Activated CD8-positive, alpha-beta T cell treated with anti-CD3 and anti-CD28 coated beads for 36 hours (primary cell): ENCODE data around the gene LMAN1. TPM values are rescaled to one million over a fixed set of nuclear protein-coding genes. Genes with fewer than 3 reads are reported as not detected.

Experiments used
- ATAC-seq: fragments of 200-7000 bp; cut with Tn5 transposase; one replicate; pipeline ENCODE4 v1.10.0; 2021; ENCODE audit warnings: mild to moderate bottlenecking, moderate library complexity
- CTCF ChIA-PET: fragments of 350-600 bp; sonication (Branson Sonifier 250); formaldehyde crosslinking; loops from one replicate; lab custom pipeline; 2021; ENCODE audit warnings: antibody characterized with exemption; lab: Charles Lee
- POLR2A ChIA-PET: fragments of 350-600 bp; sonication (Branson Sonifier 250); formaldehyde crosslinking; loops from one replicate; lab custom pipeline; 2021; ENCODE audit warnings: antibody characterized with exemption; lab: Charles Lee
- DNase-seq: peaks from one replicate; pipeline ENCODE4 v3.0.0-alpha.2; 2020
- H3K27ac Mint-ChIP-seq: one replicate; pipeline ENCODE4 v1.8.0; 2021; ENCODE audit warnings: mild to moderate bottlenecking, mixed read lengths
- H3K27me3 Mint-ChIP-seq: one replicate; pipeline ENCODE4 v1.8.0; 2021; ENCODE audit warnings: mixed read lengths
- H3K36me3 Mint-ChIP-seq: one replicate; pipeline ENCODE4 v1.8.0; 2021; ENCODE audit warnings: low read depth, mixed read lengths
- H3K4me1 Mint-ChIP-seq: one replicate; pipeline ENCODE4 v1.8.0; 2021; ENCODE audit warnings: low read depth, mixed read lengths
- H3K4me3 Mint-ChIP-seq: one replicate; pipeline ENCODE4 v1.8.0; 2021; ENCODE audit warnings: mild to moderate bottlenecking, moderate library complexity, mixed read lengths
- H3K9me3 Mint-ChIP-seq: one replicate; pipeline ENCODE4 v1.8.0; 2021; ENCODE audit warnings: mixed read lengths
- intact Hi-C: fragments of 100-400 bp; cut with micrococcal nuclease; formaldehyde crosslinking; loops from one replicate; pipeline ENCODE4 v1.10.0; 2022
- total RNA-seq, 2 experiments: library from RNA; stranded (reverse); gene quantifications; one replicate each; pipeline ENCODE4 v1.2.3, GENCODE V29; 2021
- TF ChIP-seq, protein P1 (sequence below): fragments of 200-600 bp; IDR thresholded peaks from one replicate; pipeline ENCODE4 v1.8.0; 2022; ENCODE audit warnings: antibody characterized with exemption, mild to moderate bottlenecking

Gene LMAN1
- total RNA-seq, 2 experiments from 2014 or later, result 126 to 140 TPM

DNA sequence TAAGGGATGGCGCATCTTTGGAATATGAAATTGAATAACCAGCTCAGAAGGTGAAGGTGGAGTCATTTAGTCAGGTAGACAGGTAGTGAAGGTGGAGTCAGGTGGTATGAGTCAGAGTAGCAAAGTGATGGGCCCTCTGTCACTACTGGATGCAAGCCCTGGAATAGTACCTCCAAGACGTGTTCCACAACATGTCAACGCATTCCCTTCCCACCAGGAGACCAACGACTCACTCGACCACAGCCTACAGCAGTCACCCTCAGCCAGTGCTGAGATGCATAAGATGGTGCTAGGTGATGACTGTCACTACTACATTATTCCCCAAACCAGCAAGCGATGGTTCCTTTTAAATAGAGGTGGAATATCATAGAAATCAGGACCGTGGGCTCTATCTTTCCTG is 47.4 kb downstream of the LMAN1 start:
- CTCF ChIA-PET, result interaction anchor here (2.8 to 11.4 kb wide), 2 partner anchors 63 to 90 kb away, joined by 8 to 219 read pairs; no protein-coding TSS in a partner anchor
- intact Hi-C loops, result loop anchor here (2.0 kb wide), 1 partner anchor 91 kb away; no protein-coding TSS in a partner anchor
- POLR2A ChIA-PET, result no interaction called here
- no peaks in the 10 kb centered on the region for H3K4me1 Mint-ChIP-seq
- no peak overlapping the region for H3K4me3 Mint-ChIP-seq
- no peak for ATAC-seq
- no peak overlapping the region for H3K27ac Mint-ChIP-seq
- H3K36me3 Mint-ChIP-seq, result no peaks in the 10 kb centered on the region
- H3K27me3 Mint-ChIP-seq, result peaks cover 29% of the 10 kb centered on the region
- TF ChIP-seq, protein P1, sequence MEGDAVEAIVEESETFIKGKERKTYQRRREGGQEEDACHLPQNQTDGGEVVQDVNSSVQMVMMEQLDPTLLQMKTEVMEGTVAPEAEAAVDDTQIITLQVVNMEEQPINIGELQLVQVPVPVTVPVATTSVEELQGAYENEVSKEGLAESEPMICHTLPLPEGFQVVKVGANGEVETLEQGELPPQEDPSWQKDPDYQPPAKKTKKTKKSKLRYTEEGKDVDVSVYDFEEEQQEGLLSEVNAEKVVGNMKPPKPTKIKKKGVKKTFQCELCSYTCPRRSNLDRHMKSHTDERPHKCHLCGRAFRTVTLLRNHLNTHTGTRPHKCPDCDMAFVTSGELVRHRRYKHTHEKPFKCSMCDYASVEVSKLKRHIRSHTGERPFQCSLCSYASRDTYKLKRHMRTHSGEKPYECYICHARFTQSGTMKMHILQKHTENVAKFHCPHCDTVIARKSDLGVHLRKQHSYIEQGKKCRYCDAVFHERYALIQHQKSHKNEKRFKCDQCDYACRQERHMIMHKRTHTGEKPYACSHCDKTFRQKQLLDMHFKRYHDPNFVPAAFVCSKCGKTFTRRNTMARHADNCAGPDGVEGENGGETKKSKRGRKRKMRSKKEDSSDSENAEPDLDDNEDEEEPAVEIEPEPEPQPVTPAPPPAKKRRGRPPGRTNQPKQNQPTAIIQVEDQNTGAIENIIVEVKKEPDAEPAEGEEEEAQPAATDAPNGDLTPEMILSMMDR, result no peak
- no peak for DNase-seq
- H3K9me3 Mint-ChIP-seq, result no peaks in the 10 kb centered on the region

- no peaks in the 10 kb centered on the region for H3K36me3 Mint-ChIP-seq
- TF ChIP-seq, protein P1, result no peak
- no peaks in the 10 kb centered on the region for H3K4me1 Mint-ChIP-seq
- no peak overlapping the region for H3K4me3 Mint-ChIP-seq
- ChIA-PET CTCF (interaction anchor here (0.9 to 11.4 kb wide), 13 partner anchors 9 to 92 kb away, joined by 3 to 219 read pairs (median 5); partner anchors contain the start of gene CPLX4), POLR2A (interaction anchor here (1.0 kb wide), 1 partner anchor 161 kb away, joined by 4 read pairs; no protein-coding TSS in a partner anchor)
- no peak overlapping the region for H3K27ac Mint-ChIP-seq
- H3K27me3 Mint-ChIP-seq, result peaks cover 33% of the 10 kb centered on the region
- H3K9me3 Mint-ChIP-seq, result no peaks in the 10 kb centered on the region
- ATAC-seq (no peak), DNase-seq (no peak)
- intact Hi-C loops, result loop anchor here (5.0 kb wide), 1 partner anchor 62 kb away; no protein-coding TSS in a partner anchor
Measured at GRCh38 chr18:59308938-59309260, 50.2 kb downstream of the LMAN1 start.

- H3K9me3 Mint-ChIP-seq, result no peaks in the 10 kb centered on the region
- ChIA-PET CTCF (interaction anchor here (0.5 to 11.4 kb wide), 25 partner anchors 9 to 231 kb away, joined by 3 to 219 read pairs (median 3); partner anchors contain the start of gene CPLX4), POLR2A (interaction anchor here (0.7 kb wide), 2 partner anchors 93 to 455 kb away, joined by 3 read pairs; no protein-coding TSS in a partner anchor)
- peak; percentile 71 for DNase-seq
- H3K36me3 Mint-ChIP-seq, result no peaks in the 10 kb centered on the region
- H3K27me3 Mint-ChIP-seq, result peaks cover 33% of the 10 kb centered on the region
- peak; percentile 91 for ATAC-seq
- H3K27ac Mint-ChIP-seq, result no peak overlapping the region
- peak overlapping the region; percentile 36 for H3K4me3 Mint-ChIP-seq
- TF ChIP-seq, protein P1, result peak; percentile 83
- intact Hi-C loops, result loop anchor here (5.0 kb wide), 1 partner anchor 61 kb away; no protein-coding TSS in a partner anchor
- H3K4me1 Mint-ChIP-seq, result no peaks in the 10 kb centered on the region
Measured at GRCh38 chr18:59308248-59308937, 50.7 kb downstream of the LMAN1 start.

- H3K4me1 Mint-ChIP-seq, result no peaks in the 10 kb centered on the region
- intact Hi-C loops, result loop anchor here (5.0 kb wide), 1 partner anchor 59 kb away; no protein-coding TSS in a partner anchor
- H3K27ac Mint-ChIP-seq, result no peak overlapping the region
- no peak for DNase-seq
- no peaks in the 10 kb centered on the region for H3K9me3 Mint-ChIP-seq
- H3K36me3 Mint-ChIP-seq, result no peaks in the 10 kb centered on the region
- ChIA-PET CTCF (interaction anchor here (11.4 kb wide), 1 partner anchor 95 kb away, joined by 219 read pairs; no protein-coding TSS in a partner anchor), POLR2A (no interaction called here)
- peaks cover 30% of the 10 kb centered on the region for H3K27me3 Mint-ChIP-seq
- no peak for ATAC-seq
- H3K4me3 Mint-ChIP-seq, result no peak overlapping the region
- TF ChIP-seq, protein P1, result no peak
Measured at GRCh38 chr18:59306640-59307039, 52.4 kb downstream of the LMAN1 start.

DNA sequence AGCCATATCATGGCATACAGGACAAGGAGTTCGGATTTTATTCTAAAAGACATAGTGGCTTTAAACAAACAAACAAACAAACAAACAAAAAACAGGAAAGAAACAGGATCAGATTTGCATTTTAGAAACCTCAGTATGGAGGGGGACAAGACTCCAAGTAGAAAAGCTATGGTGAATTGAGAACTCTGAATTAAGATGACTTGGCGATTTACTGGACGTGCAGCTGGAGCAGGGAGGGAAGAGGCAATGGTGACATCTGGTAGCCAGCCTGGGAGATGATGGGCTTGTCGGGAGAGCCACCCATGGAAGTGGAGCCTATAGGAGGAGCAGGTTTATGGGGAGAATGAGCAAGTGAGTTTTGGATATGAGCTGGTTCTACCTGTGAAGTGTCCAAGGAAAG is 53.8 kb downstream of the LMAN1 start:
- TF ChIP-seq, protein P1, result no peak
- H3K36me3 Mint-ChIP-seq, result no peaks in the 10 kb centered on the region
- no peak overlapping the region for H3K27ac Mint-ChIP-seq
- ChIA-PET CTCF (interaction anchor here (3.0 to 11.4 kb wide), 2 partner anchors 56 to 96 kb away, joined by 13 to 219 read pairs; no protein-coding TSS in a partner anchor), POLR2A (no interaction called here)
- no peak overlapping the region for H3K4me3 Mint-ChIP-seq
- ATAC-seq, result no peak
- no peaks in the 10 kb centered on the region for H3K9me3 Mint-ChIP-seq
- peaks cover 19% of the 10 kb centered on the region for H3K27me3 Mint-ChIP-seq
- no peak for DNase-seq
- intact Hi-C loops, result loop anchor here (5.0 kb wide), 1 partner anchor 58 kb away; no protein-coding TSS in a partner anchor
- peaks cover 3% of the 10 kb centered on the region for H3K4me1 Mint-ChIP-seq
